ENCODE measurements around the gene TSG101. TPM values are rescaled to one million over a fixed set of nuclear protein-coding genes. Genes with fewer than 3 reads are reported as not detected.

Gene TSG101
- polyA plus RNA-seq, 1 experiment: 118 TPM

- no peak overlapping the region for H3K4me3 ChIP-seq (ENCODE audit: low read depth, low read length)
- DNase-seq (ENCODE audit: low read depth, low spot score): no peak
These were observed 36.5 kb upstream of the TSG101 start for GRCh38 chr11:18563090-18563730.

GRCh38 chr11:18548001-18548400, 21.3 kb upstream of the TSG101 start:
- Histone ChIP-seq H3K27me3 (ENCODE audit: control insufficient read depth, insufficient read depth, low read length) (no peaks in the 10 kb centered on the region), H3K9me3 (ENCODE audit: control insufficient read depth, insufficient read depth, low read length) (no peaks in the 10 kb centered on the region), H3K27ac (ENCODE audit: low read depth, low read length) (no peak overlapping the region), H3K4me3 (ENCODE audit: low read depth, low read length) (no peak overlapping the region)
- TF ChIP-seq CTCF (IDR thresholded peaks at IDR 0.05; ENCODE audit: low read depth, low read length): no peak
- no peak for DNase-seq (ENCODE audit: low read depth, low spot score)
- CTCF ChIA-PET: interaction anchor here (0.8 kb wide), 1 partner anchor 20 kb away, joined by 3 read pairs; no protein-coding TSS in a partner anchor
- POLR2A ChIA-PET: no interaction called here

More at GRCh38 chr11:18563090-18563730, 36.5 kb upstream of the TSG101 start:
- Histone ChIP-seq H3K9me3 (ENCODE audit: control insufficient read depth, insufficient read depth, low read length) (no peaks in the 10 kb centered on the region), H3K27me3 (ENCODE audit: control insufficient read depth, insufficient read depth, low read length) (no peaks in the 10 kb centered on the region), H3K27ac (ENCODE audit: low read depth, low read length) (no peak overlapping the region)
- ChIA-PET POLR2A (no interaction called here), CTCF (no interaction called here)
- no peak for TF ChIP-seq CTCF (IDR thresholded peaks at IDR 0.05; ENCODE audit: low read depth, low read length)

- TF ChIP-seq CTCF (IDR thresholded peaks at IDR 0.05; ENCODE audit: low read depth, low read length): peak; percentile 50
- Histone ChIP-seq H3K4me3 (ENCODE audit: low read depth, low read length) (no peak overlapping the region), H3K27ac (ENCODE audit: low read depth, low read length) (no peak overlapping the region), H3K9me3 (ENCODE audit: control insufficient read depth, insufficient read depth, low read length) (no peaks in the 10 kb centered on the region), H3K27me3 (ENCODE audit: control insufficient read depth, insufficient read depth, low read length) (no peaks in the 10 kb centered on the region)
- POLR2A ChIA-PET: no interaction called here
- CTCF ChIA-PET: interaction anchor here (0.8 to 2.8 kb wide), 16 partner anchors 9 to 261 kb away, joined by 3 to 27 read pairs (median 4); no protein-coding TSS in a partner anchor
- DNase-seq (ENCODE audit: low read depth, low spot score): no peak
These were observed 13.7 kb upstream of the TSG101 start for GRCh38 chr11:18540207-18541009.

- Histone ChIP-seq H3K27ac (ENCODE audit: low read depth, low read length) (no peak overlapping the region), H3K9me3 (ENCODE audit: control insufficient read depth, insufficient read depth, low read length) (no peaks in the 10 kb centered on the region), H3K27me3 (ENCODE audit: control insufficient read depth, insufficient read depth, low read length) (no peaks in the 10 kb centered on the region), H3K4me3 (ENCODE audit: low read depth, low read length) (no peak overlapping the region)
- POLR2A ChIA-PET: no interaction called here
- CTCF ChIA-PET: no interaction called here
- no peak for DNase-seq (ENCODE audit: low read depth, low spot score)
- no peak for TF ChIP-seq CTCF (IDR thresholded peaks at IDR 0.05; ENCODE audit: low read depth, low read length)
These were observed 9.5 kb upstream of the TSG101 start for GRCh38 chr11:18536209-18536608.

GRCh38 chr11:18534245-18534644, 7.5 kb upstream of the TSG101 start:
- H3K4me3 ChIP-seq (ENCODE audit: low read depth, low read length): no peak overlapping the region
- no peaks in the 10 kb centered on the region for H3K27me3 ChIP-seq (ENCODE audit: control insufficient read depth, insufficient read depth, low read length)
- ChIA-PET CTCF (no interaction called here), POLR2A (no interaction called here)
- DNase-seq (ENCODE audit: low read depth, low spot score): no peak
- H3K27ac ChIP-seq (ENCODE audit: low read depth, low read length): no peak overlapping the region
- H3K9me3 ChIP-seq (ENCODE audit: control insufficient read depth, insufficient read depth, low read length): no peaks in the 10 kb centered on the region
- no peak for TF ChIP-seq CTCF (IDR thresholded peaks at IDR 0.05; ENCODE audit: low read depth, low read length)
